K562 (cell line): ENCODE measurements around the gene KCNN4. TPM values are rescaled to one million over a fixed set of nuclear protein-coding genes. Genes with fewer than 3 reads are reported as not detected.
A peak's percentile ranks its signal among the peaks of the same experiment; 100 is the strongest.

Source experiments
- ATAC-seq: fragments of 200-7000 bp; cut with Tn5 transposase; 3 replicates; pipeline ENCODE4 v1.9.1; 2020; ENCODE audit warnings: moderate library complexity
- BruUV-seq: library from RNA; stranded (reverse); fragments of 400-500 nt; replicated peaks from 2 replicates; lab custom pipeline; 2021; lab: Mats Ljungman, UMichigan
- CTCF ChIA-PET: fragments of 300-600 bp; formaldehyde crosslinking; extraction: SDS; loops from one replicate; lab custom pipeline; 2021; ENCODE audit warnings: low intra/inter-chr PET ratio; lab: Yijun Ruan, JAX
- POLR2A ChIA-PET: fragments of 300-600, 350-650 bp; sonication (Branson Sonifier 250); formaldehyde crosslinking; extraction: SDS; loops from one replicate; lab custom pipeline; 2021; ENCODE audit warnings: antibody characterized with exemption, inconsistent platforms; lab: Yijun Ruan, JAX
- DNase-seq, 4 experiments: peaks; one replicate each; pipeline versions ENCODE4 v3.0.0 to v3.0.0-alpha.2; 2011 to 2018; ENCODE audit warnings: low spot score in 3 of 4, mixed read lengths in 3 of 4; ENCODE audit errors: extremely low read depth in 1 of 4
- FAIRE-seq: peaks from 2 replicates; lab custom pipeline; 2011; peaks lifted over from hg19 to GRCh38; lab: Jason Lieb, UNC
- H2AFZ ChIP-seq: 2 replicates; pipeline ENCODE4 v1.6.0; 2011; ENCODE audit warnings: low read depth, low read length, control low read depth, inconsistent platforms
- H3K27ac ChIP-seq: fragments of 200-600 bp; 3 replicates; pipeline ENCODE4 v1.8.0; 2011; ENCODE audit warnings: low read depth, mild to moderate bottlenecking, control low read depth, inconsistent platforms, low read length, moderate library complexity, mixed read lengths; ENCODE audit errors: extremely low read depth
- H3K27me3 ChIP-seq, 2 experiments: fragments of 300-600 bp in 1 of 2; 2 replicates in 1 of 2; 3 replicates in 1 of 2; pipeline versions ENCODE4 v1.6.0 to v1.8.0; 2011; ENCODE audit warnings: inconsistent platforms in 2 of 2, low read length in 2 of 2, mild to moderate bottlenecking in 1 of 2, mixed read lengths in 1 of 2, moderate library complexity in 1 of 2; ENCODE audit not compliant: control insufficient read depth in 2 of 2, insufficient read depth in 2 of 2
- H3K36me3 ChIP-seq: fragments of 300-600 bp; 3 replicates; pipeline ENCODE4 v1.8.0; 2011; ENCODE audit warnings: mild to moderate bottlenecking, low read length, inconsistent platforms; ENCODE audit not compliant: control insufficient read depth, insufficient read depth
- H3K4me1 ChIP-seq, 2 experiments: fragments of 200-600 bp in 1 of 2; replicated peaks in 1 of 2; 2 replicates in 1 of 2; 3 replicates in 1 of 2; pipeline versions ENCODE4 v1.5.1 to v1.8.0; 2011; ENCODE audit warnings: inconsistent platforms in 2 of 2, low read length in 2 of 2, mild to moderate bottlenecking in 1 of 2, mixed read lengths in 1 of 2, moderate library complexity in 1 of 2; ENCODE audit not compliant: control insufficient read depth in 2 of 2, insufficient read depth in 2 of 2
- H3K4me2 ChIP-seq: 2 replicates; pipeline ENCODE4 v1.6.1; 2011; ENCODE audit warnings: low read length, control low read depth, inconsistent platforms, mixed read lengths; ENCODE audit not compliant: insufficient read depth
- H3K4me3 ChIP-seq: fragments of 200-600 bp; sonication (generic), shearing (Covaris generic); 2 replicates; pipeline ENCODE4 v1.5.1; 2016; ENCODE audit warnings: control low read depth, inconsistent platforms
- H3K79me2 ChIP-seq: fragments of 200-600 bp; 3 replicates; pipeline ENCODE4 v1.8.0; 2011; ENCODE audit warnings: low read length, inconsistent platforms; ENCODE audit not compliant: control insufficient read depth, insufficient read depth
- H3K9ac ChIP-seq, 2 experiments: 2 replicates each; pipeline versions ENCODE4 v1.6.0 to v1.6.1; 2011; ENCODE audit warnings: low read depth in 2 of 2, low read length in 2 of 2, control low read depth in 1 of 2, inconsistent platforms in 1 of 2, mild to moderate bottlenecking in 1 of 2, mixed read lengths in 1 of 2; ENCODE audit not compliant: insufficient read depth in 1 of 2
- H3K9me1 ChIP-seq: one replicate; pipeline ENCODE4 v1.6.0; 2011; ENCODE audit warnings: inconsistent platforms, mild to moderate bottlenecking, low read length, moderate library complexity; ENCODE audit not compliant: control insufficient read depth, insufficient read depth
- H3K9me3 ChIP-seq: replicated peaks from 2 replicates; pipeline ENCODE4 v1.5.1; 2011; ENCODE audit warnings: low read depth, low read length, inconsistent platforms; ENCODE audit not compliant: control insufficient read depth, insufficient read depth
- H4K20me1 ChIP-seq: replicated peaks from 2 replicates; pipeline ENCODE4 v1.6.1; 2011; ENCODE audit warnings: low read length, inconsistent platforms, mixed read lengths; ENCODE audit not compliant: control insufficient read depth, insufficient read depth
- CBFA2T3 ChIP-seq: fragments of 450-650 bp; IDR thresholded peaks from 2 replicates; pipeline ENCODE4 v1.6.1; 2017
- POLR3A ChIP-seq: IDR thresholded peaks from 2 replicates; pipeline ENCODE4 v1.6.1; 2011; ENCODE audit warnings: borderline replicate concordance, mild to moderate bottlenecking, moderate library complexity; ENCODE audit not compliant: insufficient read length, insufficient read depth; ENCODE audit errors: extremely low read depth
- SAP30 ChIP-seq: fragments of 200-600 bp; sonication (generic); IDR thresholded peaks from 2 replicates; pipeline ENCODE4 v1.6.1; 2012; ENCODE audit warnings: borderline replicate concordance, low read depth, mild to moderate bottlenecking, moderate library complexity, low read length, control low read depth, inconsistent platforms; ENCODE audit not compliant: insufficient read depth, poor library complexity, severe bottlenecking
- TBP ChIP-seq: optimal IDR thresholded peaks from 2 replicates; pipeline ENCODE3; 2011; ENCODE audit warnings: low read depth, low read length, improper control_type of control experiment
- ZNF512 ChIP-seq: IDR thresholded peaks from 2 replicates; pipeline ENCODE4 v1.6.1; 2016; ENCODE audit warnings: missing genetic modification characterization, missing compliant biosample characterization
- WGBS: fragments of 100-300 bp; shearing (Covaris generic); methylation state at CpG from one replicate; pipeline ENCODE4 v1.1.6; 2016; ENCODE audit warnings: low coverage, mixed read lengths; ENCODE audit not compliant: insufficient coverage; ENCODE audit errors: missing lambda C conversion rate; 5-methylcytosine and 5-hydroxymethylcytosine counted together
- in situ Hi-C: fragments of 300-500 bp; cut with MboI; formaldehyde crosslinking; loops from 4 replicates; pipeline ENCODE4 v1.15.0; 2018; ENCODE audit warnings: inconsistent platforms, mixed read lengths
- intact Hi-C: fragments of 100-400 bp; cut with micrococcal nuclease; formaldehyde crosslinking; loops from 2 replicates; pipeline ENCODE4 v1.14.2; 2022
- polyA plus RNA-seq, 8 experiments: library from polyadenylated mRNA; depleted of rRNA in 4 of 8; stranded (reverse) in 5 of 8; unstranded in 3 of 8; fragments of >200 nt; fragmentation: Nextera tagmentation in 2 of 8; fragmentation: Illumina TruSeq in 1 of 8; extraction: Ambion mirVana in 2 of 8; extraction: Trizol in 1 of 8; gene quantifications; 2 replicates each; pipeline versions ENCODE4 v1.2.1 to v1.2.3, GENCODE V29; 2011 to 2014; ENCODE audit warnings: inconsistent platforms in 1 of 8, missing spikeins in 1 of 8
- total RNA-seq, 7 experiments: library from RNA; depleted of rRNA in 6 of 7; stranded (reverse); fragments of >200 nt in 6 of 7; fragmentation: Illumina TruSeq in 2 of 7; extraction: Trizol in 2 of 7; gene quantifications; 2 replicates each; pipeline versions ENCODE4 v1.2.1 to v1.2.3, GENCODE V29; 2011 to 2021; ENCODE audit warnings: low replicate concordance in 1 of 7

The KCNN4 gene
- total and polyA plus RNA-seq, 9 of the 15 experiments (the other 6 are each of a cell fraction or from before 2014, with no cell fraction given), result 0.53 to 37.7 (median 25.9) TPM

- peak; percentile 15 for TF ChIP-seq SAP30
- TF ChIP-seq, all 486 proteins: peak for 6
Measured at GRCh38 chr19:43779147-43779819, 1.5 kb downstream of the KCNN4 start (continued).

GRCh38 chr19:43778651-43779050, 2.1 kb downstream of the KCNN4 start:
- peaks cover 5% of the 10 kb centered on the region for H3K36me3 ChIP-seq
- POLR2A ChIA-PET, result interaction anchor here (1.1 to 9.9 kb wide), 3 partner anchors 8 to 25 kb away, joined by 3 to 71 read pairs (median 4); partner anchors contain the start of gene SMG9
- no peak for ATAC-seq
- peak overlapping the region in 1 of 2 experiments; percentile 52; a peak in 3 of 4 replicates for H3K9ac ChIP-seq
- no TSS peak for BruUV-seq
- H3K4me2 ChIP-seq, result peak overlapping the region; percentile 72
- no peak overlapping the region for H2AFZ ChIP-seq
- intact Hi-C loops (no loop called here), in situ Hi-C loops (no loop called here)
- peaks cover 80 to 99% of the 10 kb centered on the region in 2 experiments for H3K4me1 ChIP-seq
- H4K20me1 ChIP-seq, result no peaks in the 10 kb centered on the region
- 89% methylated on average over 1 of the region's 1 CpG for WGBS
- H3K9me3 ChIP-seq, result no peaks in the 10 kb centered on the region
- TF ChIP-seq TBP (peak; percentile 61), CBFA2T3 (peak; percentile 7; the same call in 1 of the 2 replicates), ZNF512 (tag) (no peak), POLR3A (peak; percentile 51)
- no peaks in the 10 kb centered on the region for H3K9me1 ChIP-seq
- H3K27ac ChIP-seq, result peak overlapping the region; percentile 83; the same call in 2 of the 3 replicates
- peaks cover 77% of the 10 kb centered on the region for H3K79me2 ChIP-seq
- FAIRE-seq, result no peak
- CTCF ChIA-PET, result no interaction called here
- DNase-seq, result no peak
- H3K4me3 ChIP-seq, result peak overlapping the region; percentile 47; the same call in 1 of the 2 replicates
- no peaks in the 10 kb centered on the region for H3K27me3 ChIP-seq
